GM12878 (cell line): ENCODE measurements around the gene GRAMD1C.
"Not testable (repeated sequence)": the region's sequence is repeated elsewhere in the genome, so short reads cannot be mapped to it uniquely, and the experiment has no call there.

Source experiments
- BACH1 ChIP-seq: fragments of 450-650 bp; IDR thresholded peaks from 2 replicates; pipeline ENCODE4 v1.6.1; 2017; ENCODE audit warnings: mild to moderate bottlenecking, borderline replicate concordance
- BCLAF1 ChIP-seq: fragments of 450-650 bp; IDR thresholded peaks from 2 replicates; pipeline ENCODE4 v1.6.1; 2017; ENCODE audit warnings: antibody characterized with exemption, mild to moderate bottlenecking, moderate library complexity
- BRCA1 ChIP-seq: IDR thresholded peaks from 2 replicates; pipeline ENCODE4 v1.6.1; 2011; ENCODE audit warnings: low read depth, low read length, improper control_type of control experiment
- CTCF ChIP-seq, 3 experiments: IDR thresholded peaks in 2 of 3; conservative IDR thresholded peaks in 1 of 3; 2 replicates each; pipeline ENCODE4 v1.5.1; 2011; ENCODE audit warnings: low read depth in 3 of 3, low read length in 3 of 3, mild to moderate bottlenecking in 3 of 3, control low read depth in 2 of 3, moderate library complexity in 2 of 3, inconsistent platforms in 1 of 3, mixed read lengths in 1 of 3; ENCODE audit not compliant: control insufficient read depth in 2 of 3, insufficient read depth in 1 of 3; ENCODE audit errors: extremely low read depth in 1 of 3
- EP300 ChIP-seq, 2 experiments: fragments of 150-350 bp in 1 of 2; IDR thresholded peaks; 2 replicates each; pipeline ENCODE4 v1.6.1; 2011 to 2012; ENCODE audit warnings: low read depth in 2 of 2, low read length in 2 of 2, borderline replicate concordance in 1 of 2, improper control_type of control experiment in 1 of 2, inconsistent platforms in 1 of 2; ENCODE audit not compliant: control insufficient read depth in 1 of 2
- POLR2AphosphoS5 ChIP-seq: IDR thresholded peaks from 2 replicates; pipeline ENCODE4 v1.6.1; 2011; ENCODE audit warnings: mild to moderate bottlenecking, low read length, inconsistent platforms
- RAD21 ChIP-seq: IDR thresholded peaks from 2 replicates; pipeline ENCODE4 v1.6.1; 2011; ENCODE audit warnings: mild to moderate bottlenecking, low read depth, low read length, moderate library complexity; ENCODE audit not compliant: insufficient read depth
- SIN3A ChIP-seq: IDR thresholded peaks from 2 replicates; pipeline ENCODE4 v1.6.1; 2012; ENCODE audit warnings: low read depth, low read length, improper control_type of control experiment
- TAF1 ChIP-seq: IDR thresholded peaks from 2 replicates; pipeline ENCODE4 v1.6.1; 2011; ENCODE audit warnings: mild to moderate bottlenecking, low read depth, low read length, borderline replicate concordance
- ZNF207 ChIP-seq: fragments of 450-650 bp; IDR thresholded peaks from 2 replicates; pipeline ENCODE4 v1.6.1; 2014; ENCODE audit warnings: antibody characterized with exemption, mild to moderate bottlenecking, borderline replicate concordance
- ZNF274 ChIP-seq: IDR thresholded peaks from one replicate; pipeline ENCODE4 v1.8.0; 2011; ENCODE audit not compliant: insufficient read length, insufficient read depth

- not testable (repeated sequence) for TF ChIP-seq RAD21; EP300 (IDR thresholded peaks at IDR 0.05; ENCODE audit: borderline replicate concordance in 1 of 2, control insufficient read depth in 1 of 2, low read depth in 2 of 2, low read length in 2 of 2); SIN3A; TAF1; BCLAF1; ZNF274; BACH1; CTCF (IDR thresholded peaks at IDR 0.05 in 2 of 3, conservative IDR thresholded peaks at IDR 0.05 in 1 of 3; ENCODE audit: control insufficient read depth in 2 of 3, extremely low read depth in 1 of 3, insufficient read depth in 1 of 3, low read depth in 3 of 3, low read length in 3 of 3); ZNF207; BRCA1; POLR2AphosphoS5
These were observed 10.5 kb downstream of the GRAMD1C start for GRCh38 chr3:113849071-113849470.
